ENCODE data around the gene KDM5A.

- TF ChIP-seq CTCF (IDR thresholded peaks at IDR 0.05; ENCODE audit: insufficient read depth, low read depth, low read length) (no peak), EZH2 (IDR thresholded peaks at IDR 0.05; ENCODE audit: insufficient read depth, low read length) (no peak)
Observed at GRCh38 chr12:252636-253035, 136.5 kb downstream of the KDM5A start.
